ENCODE results near the gene PPP3CA. TPM values are rescaled to one million over a fixed set of nuclear protein-coding genes. Genes with fewer than 3 reads are reported as not detected.

The PPP3CA gene
- total and polyA plus RNA-seq, 2 donors from 2014 or later = 6.9 to 31.5 TPM

- H3K9ac ChIP-seq (ENCODE audit: low read length in 3 of 3) = no peak overlapping the region
- H3K4me1 ChIP-seq (ENCODE audit: control insufficient read depth in 2 of 3, insufficient read depth in 2 of 3, low read depth in 1 of 3, low read length in 3 of 3) = no peaks in the 10 kb centered on the region
- H3K4me3 ChIP-seq (ENCODE audit: low read length in 3 of 3) = no peak overlapping the region
- FAIRE-seq (no peak), DNase-seq (no peak)
- no peak for TF ChIP-seq CTCF (IDR thresholded peaks at IDR 0.05; ENCODE audit: borderline replicate concordance, extremely low read depth, insufficient read depth)
- no peaks in the 10 kb centered on the region for H3K9me3 ChIP-seq (ENCODE audit: control insufficient read depth in 2 of 3, insufficient read depth in 1 of 3, low read length in 3 of 3)
- no peaks in the 10 kb centered on the region for H3K27me3 ChIP-seq (ENCODE audit: control insufficient read depth, insufficient read depth, low read length)
- no peak overlapping the region for H3K27ac ChIP-seq (ENCODE audit: low read depth in 2 of 2, low read length in 2 of 2)
- no peaks in the 10 kb centered on the region for H3K36me3 ChIP-seq (ENCODE audit: control insufficient read depth in 2 of 3, insufficient read depth in 3 of 3, low read length in 3 of 3)
- intact Hi-C loops (cut with DNase I) = no loop called here
Observed at GRCh38 chr4:101172369-101172768, 175.0 kb downstream of the PPP3CA start.

- TF ChIP-seq CTCF (IDR thresholded peaks at IDR 0.05; ENCODE audit: borderline replicate concordance, extremely low read depth, insufficient read depth) = no peak
Observed at GRCh38 chr4:101171747-101172146, 175.6 kb downstream of the PPP3CA start.

GRCh38 chr4:101169044-101170014, 178.0 kb downstream of the PPP3CA start:
- H3K9ac ChIP-seq (ENCODE audit: low read length in 3 of 3) = no peak overlapping the region
- H3K4me1 ChIP-seq (ENCODE audit: control insufficient read depth in 2 of 3, insufficient read depth in 2 of 3, low read depth in 1 of 3, low read length in 3 of 3) = no peaks in the 10 kb centered on the region
- no peak overlapping the region for H3K4me3 ChIP-seq (ENCODE audit: low read length in 3 of 3)
- H3K27me3 ChIP-seq (ENCODE audit: control insufficient read depth, insufficient read depth, low read length) = no peaks in the 10 kb centered on the region
- H3K36me3 ChIP-seq (ENCODE audit: control insufficient read depth in 2 of 3, insufficient read depth in 3 of 3, low read length in 3 of 3) = no peaks in the 10 kb centered on the region
- DNase-seq (peak; percentile 42 to 84 (median 71)), FAIRE-seq (no peak)
- intact Hi-C loops (cut with DNase I) = no loop called here
- no peak overlapping the region for H3K27ac ChIP-seq (ENCODE audit: low read depth in 2 of 2, low read length in 2 of 2)
- no peaks in the 10 kb centered on the region for H3K9me3 ChIP-seq (ENCODE audit: control insufficient read depth in 2 of 3, insufficient read depth in 1 of 3, low read length in 3 of 3)
- TF ChIP-seq CTCF (IDR thresholded peaks at IDR 0.05; ENCODE audit: borderline replicate concordance, extremely low read depth, insufficient read depth) = peak; percentile 78

More at GRCh38 chr4:101171747-101172146, 175.6 kb downstream of the PPP3CA start:
- H3K9me3 ChIP-seq (ENCODE audit: control insufficient read depth in 2 of 3, insufficient read depth in 1 of 3, low read length in 3 of 3) = no peaks in the 10 kb centered on the region
- intact Hi-C loops (cut with DNase I) = no loop called here
- FAIRE-seq (no peak), DNase-seq (no peak)
- H3K9ac ChIP-seq (ENCODE audit: low read length in 3 of 3) = no peak overlapping the region
- H3K36me3 ChIP-seq (ENCODE audit: control insufficient read depth in 2 of 3, insufficient read depth in 3 of 3, low read length in 3 of 3) = no peaks in the 10 kb centered on the region
- no peak overlapping the region for H3K4me3 ChIP-seq (ENCODE audit: low read length in 3 of 3)
- H3K27me3 ChIP-seq (ENCODE audit: control insufficient read depth, insufficient read depth, low read length) = no peaks in the 10 kb centered on the region
- no peak overlapping the region for H3K27ac ChIP-seq (ENCODE audit: low read depth in 2 of 2, low read length in 2 of 2)
- no peaks in the 10 kb centered on the region for H3K4me1 ChIP-seq (ENCODE audit: control insufficient read depth in 2 of 3, insufficient read depth in 2 of 3, low read depth in 1 of 3, low read length in 3 of 3)
